Measurements from ENCODE around the gene ERGIC3.

ERGIC3 gene

GRCh38 chr20:35541783-35542662 lies at the start of gene ERGIC3 (continued):
- TF ChIP-seq, protein P1, sequence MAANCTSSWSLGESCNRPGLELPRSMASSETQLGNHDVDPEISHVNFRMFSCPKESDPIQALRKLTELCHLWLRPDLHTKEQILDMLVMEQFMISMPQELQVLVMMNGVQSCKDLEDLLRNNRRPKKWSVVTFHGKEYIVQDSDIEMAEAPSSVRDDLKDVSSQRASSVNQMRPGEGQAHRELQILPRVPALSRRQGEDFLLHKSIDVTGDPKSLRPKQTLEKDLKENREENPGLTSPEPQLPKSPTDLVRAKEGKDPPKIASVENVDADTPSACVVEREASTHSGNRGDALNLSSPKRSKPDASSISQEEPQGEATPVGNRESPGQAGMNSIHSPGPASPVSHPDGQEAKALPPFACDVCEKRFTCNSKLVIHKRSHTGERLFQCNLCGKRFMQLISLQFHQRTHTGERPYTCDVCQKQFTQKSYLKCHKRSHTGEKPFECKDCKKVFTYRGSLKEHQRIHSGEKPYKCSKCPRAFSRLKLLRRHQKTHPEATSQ (tag by site-specific recombination; IDR thresholded peaks at IDR 0.05) = peak; percentile 77; the same call in 1 of the 2 replicates
- TF ChIP-seq ZNF785 (tag by site-specific recombination; IDR thresholded peaks at IDR 0.05) = no peak

- H3K4me3 ChIP-seq (ENCODE audit: low read depth, low read length) = no peak overlapping the region
- H3K36me3 ChIP-seq (ENCODE audit: control insufficient read depth in 2 of 2, insufficient read depth in 1 of 2, low read length in 2 of 2) = peaks cover 21 to 93% of the 10 kb centered on the region in 2 experiments; a peak in 2 of 3 replicates
- 0 out of 2 replicates have a peak, but pooled peaks have one; percentile 8 for TF ChIP-seq SCRT1 (tag by site-specific recombination; IDR thresholded peaks at IDR 0.05; ENCODE audit: borderline replicate concordance)
- TF ChIP-seq KLF7 (tag by site-specific recombination; IDR thresholded peaks at IDR 0.05; ENCODE audit: borderline replicate concordance) = no peak
- no peak for TF ChIP-seq IKZF3 (tag by site-specific recombination; IDR thresholded peaks at IDR 0.05)
- TF ChIP-seq SCRT2 (tag by site-specific recombination; IDR thresholded peaks at IDR 0.05) = peak; percentile 57; the same call in 1 of the 2 replicates
- ChIA-PET POLR2A (no interaction called here), CTCF (interaction anchor here (1.1 to 1.3 kb wide), 2 partner anchors 13 to 28 kb away, joined by 3 read pairs; no protein-coding TSS in a partner anchor)
- no peaks in the 10 kb centered on the region for H3K4me1 ChIP-seq (ENCODE audit: control insufficient read depth, insufficient read depth, low read length)
- H3K27ac ChIP-seq (ENCODE audit: extremely low read depth, low read depth, low read length) = no peak overlapping the region
- no peaks in the 10 kb centered on the region for H3K9me3 ChIP-seq (ENCODE audit: control insufficient read depth, insufficient read depth, low read depth, low read length)
These were observed 49.5 kb upstream of the ERGIC3 start for GRCh38 chr20:35492352-35492751.

GRCh38 chr20:35496481-35496880 lies 45.4 kb upstream of the ERGIC3 start:
- no peak overlapping the region for H3K4me3 ChIP-seq (ENCODE audit: low read depth, low read length)
- peaks cover 29 to 100% of the 10 kb centered on the region in 2 experiments; a peak in 2 of 3 replicates for H3K36me3 ChIP-seq (ENCODE audit: control insufficient read depth in 2 of 2, insufficient read depth in 1 of 2, low read length in 2 of 2)
- CTCF ChIA-PET = interaction anchor here (1.1 to 2.0 kb wide), 2 partner anchors 28 to 33 kb away, joined by 3 to 7 read pairs; no protein-coding TSS in a partner anchor
- POLR2A ChIA-PET = no interaction called here
- H3K4me1 ChIP-seq (ENCODE audit: control insufficient read depth, insufficient read depth, low read length) = no peaks in the 10 kb centered on the region
- H3K9me3 ChIP-seq (ENCODE audit: control insufficient read depth, insufficient read depth, low read depth, low read length) = no peaks in the 10 kb centered on the region
- TF ChIP-seq GLIS1 (tag by site-specific recombination; IDR thresholded peaks at IDR 0.05) (no peak), HOXA7 (CRISPR knock-in tag; IDR thresholded peaks at IDR 0.05; ENCODE audit: borderline replicate concordance) (no peak), ZNF488 (tag by site-specific recombination; IDR thresholded peaks at IDR 0.05) (no peak)
- no peak overlapping the region for H3K27ac ChIP-seq (ENCODE audit: extremely low read depth, low read depth, low read length)

- no peaks in the 10 kb centered on the region for H3K9me3 ChIP-seq (ENCODE audit: control insufficient read depth, insufficient read depth, low read depth, low read length)
- H3K27ac ChIP-seq (ENCODE audit: extremely low read depth, low read depth, low read length) = no peak overlapping the region
- H3K36me3 ChIP-seq (ENCODE audit: control insufficient read depth in 2 of 2, insufficient read depth in 1 of 2, low read length in 2 of 2) = peaks cover 26 to 100% of the 10 kb centered on the region in 2 experiments; a peak in 2 of 3 replicates
- TF ChIP-seq ZNF843 (tag by site-specific recombination; IDR thresholded peaks at IDR 0.05) (no peak), ZEB2 (tag by site-specific recombination; IDR thresholded peaks at IDR 0.05) (no peak), SP3 (tag by site-specific recombination; IDR thresholded peaks at IDR 0.05) (no peak), GLI2 (tag by site-specific recombination; IDR thresholded peaks at IDR 0.05; ENCODE audit: borderline replicate concordance, low read depth) (no peak), ZNF473 (tag by site-specific recombination; IDR thresholded peaks at IDR 0.05) (no peak), PRDM6 (tag by site-specific recombination; IDR thresholded peaks at IDR 0.05) (no peak), ZNF658 (tag by site-specific recombination; IDR thresholded peaks at IDR 0.05) (no peak), ZNF138 (tag by site-specific recombination; IDR thresholded peaks at IDR 0.05; ENCODE audit: borderline replicate concordance) (no peak), ZBTB21 (tag by site-specific recombination; IDR thresholded peaks at IDR 0.05) (no peak), ZNF48 (tag by site-specific recombination; IDR thresholded peaks at IDR 0.05) (no peak), ZBTB26 (tag by site-specific recombination; optimal IDR thresholded peaks at IDR 0.05) (no peak), ZNF223 (tag by site-specific recombination; IDR thresholded peaks at IDR 0.05) (no peak)
- H3K4me1 ChIP-seq (ENCODE audit: control insufficient read depth, insufficient read depth, low read length) = no peaks in the 10 kb centered on the region
- H3K4me3 ChIP-seq (ENCODE audit: low read depth, low read length) = no peak overlapping the region
- ChIA-PET POLR2A (interaction anchor here (0.6 kb wide), 2 partner anchors 14 to 380 kb away, joined by 3 to 4 read pairs; no protein-coding TSS in a partner anchor), CTCF (interaction anchor here (1.1 to 2.0 kb wide), 2 partner anchors 27 to 34 kb away, joined by 3 to 7 read pairs; no protein-coding TSS in a partner anchor)
These were observed 44.6 kb upstream of the ERGIC3 start for GRCh38 chr20:35497320-35497719.

Measured in HEK293 (cell line).